Daoy (cell line): ENCODE data around the gene ZBTB37. TPM values are rescaled to one million over a fixed set of nuclear protein-coding genes. Genes with fewer than 3 reads are reported as not detected.
A peak's percentile ranks its signal among the peaks of the same experiment; 100 is the strongest.
"Not testable (repeated sequence)": the region's sequence is repeated elsewhere in the genome, so short reads cannot be mapped to it uniquely, and the experiment has no call there.

ENCODE experiments used
- DNase-seq: peaks from one replicate; pipeline ENCODE4 v3.0.0-alpha.2; 2015; ENCODE audit warnings: low read depth
- total RNA-seq: library from RNA; depleted of rRNA; stranded (reverse); fragments of >200 nt; shearing (Covaris generic); gene quantifications from 2 replicates; pipeline ENCODE4 v1.2.3, GENCODE V29; 2014; rRNA removed

Gene ZBTB37
- total RNA-seq = 3.2 and 3.5 TPM in 2 replicates

GRCh38 chr1:173868266-173869020 lies at the start of gene ZBTB37:
TSS of gene ZBTB37 (plus strand) at chr1:173868380. CDS start at chr1:173870226, 1,846 bp downstream.
- peak; percentile 90 for DNase-seq

DNA sequence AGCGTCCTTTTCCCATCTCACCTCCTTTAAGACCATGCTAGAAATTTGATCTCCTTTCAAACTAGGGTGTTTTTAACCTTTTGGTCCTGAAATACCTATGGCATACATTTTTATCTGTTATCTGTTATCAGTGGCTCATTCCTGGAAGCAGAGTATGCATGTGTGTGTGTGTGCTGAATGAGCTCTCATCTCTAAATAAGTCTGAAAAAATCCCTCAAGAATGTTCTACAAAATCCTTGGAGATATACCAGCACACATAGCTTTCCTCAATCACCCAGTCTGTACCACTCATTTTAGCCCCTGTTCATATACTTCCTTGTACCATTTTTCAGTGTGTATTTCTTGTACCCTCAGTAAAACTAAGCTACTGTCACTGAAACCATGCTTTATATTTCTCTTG lies 49.7 kb upstream of the ZBTB37 start:
- no peak for DNase-seq

DNA sequence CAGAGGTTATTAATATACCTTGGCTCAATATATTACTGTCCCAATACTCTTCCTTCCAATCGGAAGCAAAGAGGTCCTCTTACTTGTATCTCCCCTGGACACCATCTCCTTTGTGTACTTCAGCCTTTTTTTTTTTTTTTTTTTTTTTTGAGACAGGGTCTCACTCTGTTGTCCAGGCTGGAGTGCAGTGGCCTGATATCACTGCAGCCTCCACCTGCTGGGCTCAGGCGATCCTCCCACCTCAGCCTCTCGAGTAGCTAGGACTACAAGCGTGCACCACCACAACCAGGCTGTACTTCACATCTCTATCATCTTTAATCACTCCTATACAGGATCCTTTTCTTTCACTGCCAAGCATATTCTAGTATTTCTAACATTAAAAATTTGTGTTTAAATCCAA lies 46.5 kb upstream of the ZBTB37 start:
- DNase-seq = no peak

GRCh38 chr1:173823781-173824314 lies 44.3 kb upstream of the ZBTB37 start:
- no peak for DNase-seq

DNA sequence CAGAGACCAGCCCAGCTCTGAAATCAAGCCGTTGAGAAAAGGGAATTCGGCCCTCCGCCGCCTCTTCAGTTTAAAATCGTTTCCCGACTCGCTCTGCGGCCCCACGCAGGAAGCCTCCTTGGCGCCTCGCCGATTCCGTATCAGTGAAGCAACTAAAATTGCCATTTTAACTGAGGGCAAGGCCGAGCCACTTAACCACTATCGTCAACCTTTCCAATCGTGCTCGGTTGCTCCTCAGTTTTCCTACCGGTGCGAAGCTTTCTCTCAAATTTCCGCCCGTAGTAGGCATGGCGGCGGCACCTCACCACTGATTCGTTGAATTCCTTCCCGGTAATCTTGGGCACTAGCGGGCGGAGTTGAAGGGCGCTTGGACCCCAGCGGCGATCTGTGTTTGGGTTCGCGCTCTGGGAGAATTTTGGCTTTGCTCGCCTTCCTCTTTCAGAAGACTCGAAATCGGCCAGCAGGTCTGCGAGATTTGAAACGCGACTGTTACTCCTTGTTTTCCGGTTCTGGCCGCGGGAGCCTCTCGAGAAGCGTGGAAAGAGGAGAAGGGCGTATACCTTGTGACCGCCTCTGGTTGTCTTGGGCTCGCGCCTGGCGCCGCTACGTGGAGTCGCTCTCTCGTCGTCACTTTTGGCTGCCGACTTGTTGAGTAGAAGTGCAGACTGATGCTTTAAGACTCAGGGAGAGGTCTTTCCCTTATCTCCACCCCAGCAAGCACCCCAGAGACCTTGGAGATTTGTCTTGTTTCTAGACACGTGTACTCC lies 43.7 kb upstream of the ZBTB37 start, which contains the start of the genes CENPL and DARS2:
Gene CENPL, minus strand, starts transcription at position 569 of the 767 bp plus-strand sequence. CDS start 13,584 bp downstream, outside the sequence.
Gene DARS2, plus strand, starts transcription at position 359 of the 767 bp plus-strand sequence. CDS start 557 bp downstream, outside the sequence.
- peak; percentile 97 for DNase-seq

- DNase-seq = no peak
Measured at GRCh38 chr1:173827611-173828010, 40.6 kb upstream of the ZBTB37 start.

- DNase-seq = no peak
Measured at GRCh38 chr1:173832748-173833147, 35.4 kb upstream of the ZBTB37 start.

DNA sequence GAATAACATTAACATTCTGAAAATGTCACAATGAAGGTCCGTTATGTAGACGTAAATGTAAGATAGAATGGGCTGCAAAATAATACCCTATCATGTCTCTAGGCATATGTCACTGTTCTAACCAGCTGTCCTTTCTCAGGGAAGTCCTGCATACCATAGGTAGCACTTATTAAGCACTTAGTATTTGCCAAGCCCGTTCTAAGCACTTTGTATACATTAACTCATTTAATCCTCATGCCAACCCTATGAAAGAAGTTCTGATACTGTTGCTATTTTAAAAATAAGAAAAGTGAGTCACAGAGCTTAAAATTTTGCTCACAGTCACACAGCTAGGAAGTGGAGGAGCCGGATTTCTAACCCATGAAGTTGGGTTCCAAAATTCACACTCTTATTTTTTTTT lies 16.1 kb upstream of the ZBTB37 start:
- DNase-seq = no peak

DNA sequence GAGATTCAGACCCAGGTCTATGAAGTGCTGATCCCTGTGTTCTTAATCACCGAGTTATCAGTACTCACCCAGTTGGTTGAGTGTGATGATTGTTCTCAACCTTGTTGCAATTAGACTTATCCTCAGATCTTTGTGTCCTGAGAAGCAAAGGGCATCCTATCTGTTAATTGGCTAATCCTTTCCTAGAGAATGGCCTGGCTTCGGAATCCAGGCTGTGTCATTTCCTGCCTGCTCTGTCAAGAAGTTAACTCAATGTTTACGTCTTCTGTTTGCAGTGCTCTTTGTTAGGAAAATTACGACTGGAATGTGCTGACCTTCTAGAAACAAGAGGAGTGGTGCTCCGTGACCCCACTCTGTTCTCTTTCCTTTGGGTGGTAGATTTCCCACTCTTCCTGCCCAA lies 15.1 kb upstream of the ZBTB37 start:
- DNase-seq = peak; percentile 28

GRCh38 chr1:173856014-173856413 lies 12.2 kb upstream of the ZBTB37 start:
- no peak for DNase-seq

DNA sequence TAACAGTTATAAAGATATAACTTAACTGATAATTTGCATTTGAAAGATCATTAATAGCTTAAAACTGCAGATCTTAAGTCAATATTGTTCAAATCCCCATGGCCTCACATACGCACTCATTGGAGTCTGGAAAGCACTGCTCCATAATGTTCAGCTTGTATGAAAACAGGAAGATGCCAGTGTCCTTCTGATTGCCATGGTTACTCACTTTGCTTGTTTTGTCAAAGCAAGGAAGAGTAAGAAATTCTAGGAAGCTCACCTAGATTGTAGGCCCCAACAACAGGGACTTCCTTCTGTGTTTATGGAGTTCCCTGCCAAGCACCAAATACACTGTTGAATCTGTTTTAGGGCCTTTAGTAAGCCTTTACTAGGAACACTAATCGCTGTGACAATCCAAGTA lies 11.3 kb upstream of the ZBTB37 start:
- DNase-seq = no peak

DNA sequence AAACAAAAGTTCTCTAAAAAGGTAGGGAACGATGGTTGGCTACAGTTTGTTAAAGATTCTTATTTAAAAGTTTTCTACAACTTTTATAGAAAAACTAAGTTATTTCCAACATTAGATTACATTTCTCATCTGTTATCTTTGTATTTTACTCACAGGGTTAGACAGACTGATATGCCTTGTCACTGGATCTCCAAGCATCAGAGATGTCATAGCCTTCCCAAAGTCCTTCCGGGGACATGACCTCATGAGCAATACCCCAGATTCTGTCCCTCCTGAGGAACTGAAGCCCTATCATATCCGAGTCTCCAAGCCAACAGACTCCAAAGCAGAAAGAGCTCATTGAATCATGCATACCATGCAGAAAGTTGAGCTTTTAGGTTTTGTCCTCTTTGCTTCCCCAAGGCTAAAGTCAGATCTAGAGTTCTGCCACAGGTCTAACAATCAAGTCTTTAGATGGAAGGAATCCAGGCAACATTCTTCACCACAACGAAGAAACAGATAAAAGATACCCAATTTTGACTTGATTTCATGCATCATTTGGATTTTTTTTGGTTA lies 10.7 kb upstream of the ZBTB37 start:
- no peak for DNase-seq

GRCh38 chr1:173859547-173859946 lies 8.6 kb upstream of the ZBTB37 start:
- DNase-seq = not testable (repeated sequence)

GRCh38 chr1:173860065-173860464 lies 8.1 kb upstream of the ZBTB37 start:
- DNase-seq = no peak

- peak; percentile 43 for DNase-seq
Measured at GRCh38 chr1:173861731-173862145, 6.4 kb upstream of the ZBTB37 start.

DNA sequence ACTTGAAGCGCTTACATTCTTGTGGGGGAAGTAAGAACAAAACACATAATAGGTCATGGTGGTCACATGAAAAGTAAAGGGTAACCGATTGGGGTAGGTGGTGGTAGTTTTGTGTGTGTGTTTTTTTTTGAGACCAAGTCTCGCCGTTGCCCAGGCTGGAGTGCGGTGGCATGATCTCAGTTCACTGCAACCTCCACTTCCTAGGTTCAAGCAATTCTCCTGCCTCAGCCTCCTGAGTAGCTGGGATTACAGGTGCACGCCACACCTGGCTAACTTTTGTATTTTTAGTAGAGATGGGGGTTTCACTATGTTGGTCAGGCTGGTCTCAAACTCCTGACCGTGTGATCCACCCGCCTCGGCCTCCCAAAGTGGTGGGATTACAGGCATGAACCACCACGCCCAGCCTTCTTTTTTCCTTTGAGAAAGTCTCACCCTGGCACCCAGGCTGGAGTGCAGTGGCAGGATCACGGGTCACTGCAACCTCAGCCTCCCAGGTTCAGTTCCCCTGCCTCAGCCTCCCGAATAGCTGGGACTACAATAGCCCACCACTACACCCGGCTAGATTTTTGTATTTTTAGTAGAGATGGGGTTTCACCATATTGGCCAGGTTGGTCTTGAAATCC lies 5.9 kb upstream of the ZBTB37 start:
- peak; percentile 50 for DNase-seq

GRCh38 chr1:173862769-173863223 lies 5.4 kb upstream of the ZBTB37 start:
- DNase-seq = peak; percentile 15

GRCh38 chr1:173863224-173864161 lies 4.7 kb upstream of the ZBTB37 start:
- DNase-seq = no peak

- no peak for DNase-seq
Measured at GRCh38 chr1:173864179-173864867, 3.9 kb upstream of the ZBTB37 start.
